ENCODE data around the gene TMEM169.

Gene TMEM169

DNA sequence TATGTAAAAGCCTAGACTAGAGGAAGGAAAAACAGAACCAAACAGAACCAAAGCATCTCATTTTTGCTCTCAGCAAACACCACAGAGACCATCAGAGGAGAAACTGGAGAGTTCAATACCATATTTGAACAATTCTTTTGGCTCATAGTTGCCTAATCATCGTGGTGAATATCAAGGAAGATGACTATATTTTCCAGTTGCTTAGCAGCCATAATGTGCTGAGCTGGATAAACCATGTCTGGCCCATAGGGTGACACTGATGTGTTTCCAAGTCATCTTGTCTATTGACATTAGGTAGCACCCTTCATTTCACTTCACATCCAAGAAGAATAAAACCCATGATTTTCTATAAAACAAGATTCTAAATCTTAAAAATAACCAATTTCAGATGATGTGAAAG lies 21.5 kb downstream of the TMEM169 start:
- no peak overlapping the region for H2AK5ac ChIP-seq (ENCODE audit: low read length)
- H3K4me1 ChIP-seq (ENCODE audit: control insufficient read depth in 1 of 2, insufficient read depth in 2 of 2, low read length in 2 of 2), result peaks cover under 1 to 7% of the 10 kb centered on the region in 2 experiments
- no peak for DNase-seq
- no peak overlapping the region for H3K23ac ChIP-seq (ENCODE audit: low read length)
- no peak overlapping the region for H4K8ac ChIP-seq (ENCODE audit: low read depth, low read length)
- no peak overlapping the region for H3K18ac ChIP-seq (ENCODE audit: low read length)
- no peak overlapping the region for H3K4me3 ChIP-seq (ENCODE audit: low read depth, low read length)
- no CpG with 5 or more reads among the region's 1 CpG for WGBS (ENCODE audit: extremely low coverage, insufficient coverage, insufficient read length)
- H2BK120ac ChIP-seq (ENCODE audit: insufficient read depth, low read length, poor library complexity), result no peak overlapping the region
- H3K4ac ChIP-seq (ENCODE audit: low read depth, low read length), result no peak overlapping the region
- no peaks in the 10 kb centered on the region for H3K36me3 ChIP-seq (ENCODE audit: control insufficient read depth in 1 of 2, insufficient read depth in 2 of 2, low read length in 2 of 2)
- H2BK5ac ChIP-seq (ENCODE audit: low read depth, low read length, poor library complexity), result no peak overlapping the region
- no peaks in the 10 kb centered on the region for H3K79me2 ChIP-seq (ENCODE audit: control insufficient read depth, insufficient read depth, low read length, poor library complexity)
- H2BK12ac ChIP-seq (ENCODE audit: low read length), result no peak overlapping the region
- H2AFZ ChIP-seq (ENCODE audit: insufficient read depth, low read length, poor library complexity), result no peak overlapping the region
- H3K79me1 ChIP-seq (ENCODE audit: low read length), result peaks cover 2% of the 10 kb centered on the region
- no peak overlapping the region for H3K9ac ChIP-seq (ENCODE audit: low read length)
- no peaks in the 10 kb centered on the region for H3K27me3 ChIP-seq (ENCODE audit: insufficient read depth, low read length)
- H4K91ac ChIP-seq (ENCODE audit: low read depth, low read length), result no peak overlapping the region
- H3K9me3 ChIP-seq (ENCODE audit: insufficient read depth, low read depth, low read length), result peaks cover 2% of the 10 kb centered on the region
- H3K4me2 ChIP-seq (ENCODE audit: low read length), result no peak overlapping the region
- H4K12ac ChIP-seq (ENCODE audit: low read depth, low read length), result no peak overlapping the region
- H3K27ac ChIP-seq (ENCODE audit: low read depth, low read length), result no peak overlapping the region
- no peak overlapping the region for H3K14ac ChIP-seq (ENCODE audit: low read length)

GRCh38 chr2:216104691-216105090 lies 23.0 kb downstream of the TMEM169 start:
- Histone ChIP-seq H3K27me3 (ENCODE audit: insufficient read depth, low read length) (no peaks in the 10 kb centered on the region), H3K4me3 (ENCODE audit: low read depth, low read length) (no peak overlapping the region), H3K14ac (ENCODE audit: low read length) (no peak overlapping the region), H3K4me1 (ENCODE audit: control insufficient read depth in 1 of 2, insufficient read depth in 2 of 2, low read length in 2 of 2) (peaks cover 2 to 10% of the 10 kb centered on the region in 2 experiments), H3K18ac (ENCODE audit: low read length) (no peak overlapping the region), H3K4ac (ENCODE audit: low read depth, low read length) (no peak overlapping the region), H3K36me3 (ENCODE audit: control insufficient read depth in 1 of 2, insufficient read depth in 2 of 2, low read length in 2 of 2) (no peaks in the 10 kb centered on the region), H3K23ac (ENCODE audit: low read length) (no peak overlapping the region), H3K9ac (ENCODE audit: low read length) (no peak overlapping the region), H2BK5ac (ENCODE audit: low read depth, low read length, poor library complexity) (no peak overlapping the region), H2BK12ac (ENCODE audit: low read length) (no peak overlapping the region), H3K4me2 (ENCODE audit: low read length) (no peak overlapping the region), H3K9me3 (ENCODE audit: insufficient read depth, low read depth, low read length) (no peaks in the 10 kb centered on the region), H2BK120ac (ENCODE audit: insufficient read depth, low read length, poor library complexity) (no peak overlapping the region), H4K91ac (ENCODE audit: low read depth, low read length) (no peak overlapping the region), H3K79me2 (ENCODE audit: control insufficient read depth, insufficient read depth, low read length, poor library complexity) (peaks cover 5% of the 10 kb centered on the region), H3K27ac (ENCODE audit: low read depth, low read length) (no peak overlapping the region), H2AFZ (ENCODE audit: insufficient read depth, low read length, poor library complexity) (no peak overlapping the region), H4K12ac (ENCODE audit: low read depth, low read length) (no peak overlapping the region), H4K8ac (ENCODE audit: low read depth, low read length) (no peak overlapping the region), H2AK5ac (ENCODE audit: low read length) (no peak overlapping the region), H3K79me1 (ENCODE audit: low read length) (peaks cover 5% of the 10 kb centered on the region)
- no peak for DNase-seq
- no CpG with 5 or more reads among the region's 3 CpGs for WGBS (ENCODE audit: extremely low coverage, insufficient coverage, insufficient read length)

DNA sequence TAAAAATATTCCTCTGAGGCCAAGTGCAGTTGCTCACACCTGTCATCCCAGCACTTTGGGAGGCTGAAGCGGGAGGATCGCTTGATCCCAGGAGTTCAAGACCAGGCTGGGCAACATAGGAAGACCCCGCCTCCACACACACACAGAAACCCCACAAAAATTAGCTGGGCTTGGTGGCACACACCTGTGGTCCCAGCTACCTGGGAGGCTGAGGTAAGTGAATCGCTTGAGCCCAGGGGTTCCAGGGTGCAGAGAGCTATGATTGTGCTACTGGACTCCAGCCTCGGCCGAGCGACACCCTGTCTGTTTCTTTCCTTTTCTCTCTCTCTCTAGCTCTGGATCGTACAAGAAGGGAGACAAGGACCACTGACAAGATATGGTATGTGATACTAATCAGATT lies 25.6 kb downstream of the TMEM169 start:
- Histone ChIP-seq H2BK5ac (ENCODE audit: low read depth, low read length, poor library complexity) (no peak overlapping the region), H3K79me1 (ENCODE audit: low read length) (peaks cover 5% of the 10 kb centered on the region), H2AK5ac (ENCODE audit: low read length) (peak overlapping the region; percentile 68), H3K9me3 (ENCODE audit: insufficient read depth, low read depth, low read length) (no peaks in the 10 kb centered on the region), H2BK120ac (ENCODE audit: insufficient read depth, low read length, poor library complexity) (peak overlapping the region; percentile 62), H2AFZ (ENCODE audit: insufficient read depth, low read length, poor library complexity) (peak overlapping the region; percentile 79), H3K18ac (ENCODE audit: low read length) (no peak overlapping the region), H3K36me3 (ENCODE audit: control insufficient read depth in 1 of 2, insufficient read depth in 2 of 2, low read length in 2 of 2) (peaks cover 2 to 7% of the 10 kb centered on the region in 2 experiments), H4K12ac (ENCODE audit: low read depth, low read length) (peak overlapping the region; percentile 51), H3K4me1 (ENCODE audit: control insufficient read depth in 1 of 2, insufficient read depth in 2 of 2, low read length in 2 of 2) (peaks cover 2 to 10% of the 10 kb centered on the region in 2 experiments), H2BK12ac (ENCODE audit: low read length) (peak overlapping the region; percentile 42), H3K9ac (ENCODE audit: low read length) (no peak overlapping the region), H3K27ac (ENCODE audit: low read depth, low read length) (no peak overlapping the region), H4K8ac (ENCODE audit: low read depth, low read length) (peak overlapping the region; percentile 95), H3K4me2 (ENCODE audit: low read length) (peak overlapping the region; percentile 26), H3K14ac (ENCODE audit: low read length) (no peak overlapping the region), H3K79me2 (ENCODE audit: control insufficient read depth, insufficient read depth, low read length, poor library complexity) (peaks cover 5% of the 10 kb centered on the region), H3K4me3 (ENCODE audit: low read depth, low read length) (no peak overlapping the region), H4K91ac (ENCODE audit: low read depth, low read length) (peak overlapping the region; percentile 56), H3K27me3 (ENCODE audit: insufficient read depth, low read length) (no peaks in the 10 kb centered on the region), H3K23ac (ENCODE audit: low read length) (no peak overlapping the region), H3K4ac (ENCODE audit: low read depth, low read length) (no peak overlapping the region)
- no peak for DNase-seq
- WGBS (ENCODE audit: extremely low coverage, insufficient coverage, insufficient read length), result no CpG with 5 or more reads among the region's 8 CpGs

DNA sequence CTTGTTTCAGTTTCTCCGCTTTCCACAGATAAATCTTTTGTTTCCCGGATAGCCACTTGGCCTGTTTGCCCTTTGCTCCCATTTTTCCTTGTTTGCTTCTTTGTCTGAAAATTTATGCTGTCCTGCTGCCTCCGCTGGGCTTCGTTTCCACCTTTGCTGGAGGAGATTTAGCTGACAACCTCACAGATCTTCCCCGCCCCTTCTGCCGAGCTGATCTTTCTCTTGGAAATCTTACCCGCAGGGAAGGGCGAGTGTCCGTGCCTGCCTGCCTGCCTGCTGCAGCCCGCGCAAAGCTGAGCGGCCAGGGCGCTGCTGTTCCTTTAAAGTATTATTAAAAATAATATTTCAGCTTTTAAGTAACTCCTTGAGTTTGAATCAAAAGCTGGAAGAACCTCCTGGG lies 26.0 kb downstream of the TMEM169 start:
- no peaks in the 10 kb centered on the region for H3K27me3 ChIP-seq (ENCODE audit: insufficient read depth, low read length)
- no peaks in the 10 kb centered on the region for H3K9me3 ChIP-seq (ENCODE audit: insufficient read depth, low read depth, low read length)
- peak; percentile 53 to 77 for DNase-seq
- no peak overlapping the region for H2BK120ac ChIP-seq (ENCODE audit: insufficient read depth, low read length, poor library complexity)
- H3K4me3 ChIP-seq (ENCODE audit: low read depth, low read length), result no peak overlapping the region
- peaks cover 2 to 10% of the 10 kb centered on the region in 2 experiments for H3K36me3 ChIP-seq (ENCODE audit: control insufficient read depth in 1 of 2, insufficient read depth in 2 of 2, low read length in 2 of 2)
- H3K14ac ChIP-seq (ENCODE audit: low read length), result no peak overlapping the region
- H3K79me2 ChIP-seq (ENCODE audit: control insufficient read depth, insufficient read depth, low read length, poor library complexity), result peaks cover 5% of the 10 kb centered on the region
- H4K8ac ChIP-seq (ENCODE audit: low read depth, low read length), result peak overlapping the region; percentile 95
- H2BK5ac ChIP-seq (ENCODE audit: low read depth, low read length, poor library complexity), result no peak overlapping the region
- peak overlapping the region; percentile 26 for H3K4me2 ChIP-seq (ENCODE audit: low read length)
- no peak overlapping the region for H3K18ac ChIP-seq (ENCODE audit: low read length)
- H2BK12ac ChIP-seq (ENCODE audit: low read length), result peak overlapping the region; percentile 42
- H3K23ac ChIP-seq (ENCODE audit: low read length), result no peak overlapping the region
- peaks cover 2 to 10% of the 10 kb centered on the region in 2 experiments for H3K4me1 ChIP-seq (ENCODE audit: control insufficient read depth in 1 of 2, insufficient read depth in 2 of 2, low read length in 2 of 2)
- H3K27ac ChIP-seq (ENCODE audit: low read depth, low read length), result no peak overlapping the region
- H4K12ac ChIP-seq (ENCODE audit: low read depth, low read length), result peak overlapping the region; percentile 51
- no peak overlapping the region for H3K9ac ChIP-seq (ENCODE audit: low read length)
- peak overlapping the region; percentile 56 for H4K91ac ChIP-seq (ENCODE audit: low read depth, low read length)
- no CpG with 5 or more reads among the region's 13 CpGs for WGBS (ENCODE audit: extremely low coverage, insufficient coverage, insufficient read length)
- H3K4ac ChIP-seq (ENCODE audit: low read depth, low read length), result no peak overlapping the region
- H2AFZ ChIP-seq (ENCODE audit: insufficient read depth, low read length, poor library complexity), result peak overlapping the region; percentile 79
- H3K79me1 ChIP-seq (ENCODE audit: low read length), result peaks cover 5% of the 10 kb centered on the region
- no peak overlapping the region for H2AK5ac ChIP-seq (ENCODE audit: low read length)

Data from trophoblast cell (in vitro differentiated cells and primary cell).